Astrocyte of the cerebellum (primary cell): ENCODE results near the gene ATG2A.

Experiments used
- DNase-seq: peaks from one replicate; pipeline ENCODE4 v3.0.0-alpha.2; 2011; ENCODE audit warnings: low read depth
- H3K4me3 ChIP-seq: 2 replicates; pipeline ENCODE4 v1.5.1; 2011; ENCODE audit warnings: mild to moderate bottlenecking, low read depth, low read length, moderate library complexity
- CTCF ChIP-seq: IDR thresholded peaks from 2 replicates; pipeline ENCODE4 v1.5.1; 2012; ENCODE audit warnings: low read length, low read depth, moderate library complexity, mild to moderate bottlenecking; ENCODE audit errors: missing control alignments
- in situ Hi-C: cut with HindIII; loops from 2 replicates; pipeline ENCODE4 v1.10.0; 2017; ENCODE audit warnings: low sequenced_read_pairs

Gene ATG2A

DNA sequence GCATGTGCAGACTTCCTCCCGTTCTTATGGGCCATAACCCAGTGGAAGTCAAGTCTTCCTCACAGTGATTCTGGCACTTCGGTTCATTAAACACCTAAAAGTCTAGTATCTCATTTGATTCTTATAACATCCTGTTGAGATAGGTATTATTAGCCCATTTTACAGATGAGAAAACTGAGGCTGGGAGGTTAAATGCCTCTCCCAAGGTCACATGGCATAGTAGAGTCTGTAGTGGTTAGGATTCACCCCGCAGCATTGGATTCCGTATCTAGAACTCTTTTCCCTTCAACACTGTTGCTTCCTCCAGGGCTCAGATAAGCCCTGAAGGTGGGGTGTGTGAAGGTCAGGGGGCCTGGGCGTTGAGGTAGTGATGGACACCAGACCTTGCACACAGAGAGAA lies 15.3 kb upstream of the ATG2A start:
- no peak overlapping the region for H3K4me3 ChIP-seq
- no peak for DNase-seq
- in situ Hi-C loops: loop anchor here (5.0 kb wide), 1 partner anchor 40 kb away; no protein-coding TSS in a partner anchor
- TF ChIP-seq CTCF: no peak

- no peak for TF ChIP-seq CTCF
- no peak for DNase-seq
- H3K4me3 ChIP-seq: no peak overlapping the region
- in situ Hi-C loops: loop anchor here (5.0 kb wide), 1 partner anchor 39 kb away; no protein-coding TSS in a partner anchor
Observed at GRCh38 chr11:64931290-64931689, 14.3 kb upstream of the ATG2A start.

GRCh38 chr11:64930340-64930739 lies 13.3 kb upstream of the ATG2A start:
- in situ Hi-C loops: loop anchor here (5.0 kb wide), 1 partner anchor 38 kb away; no protein-coding TSS in a partner anchor

GRCh38 chr11:64929625-64930024 lies 12.6 kb upstream of the ATG2A start:
- DNase-seq: no peak
- in situ Hi-C loops: loop anchor here (5.0 kb wide), 1 partner anchor 37 kb away; no protein-coding TSS in a partner anchor
- no peak for TF ChIP-seq CTCF
- H3K4me3 ChIP-seq: no peak overlapping the region

More at GRCh38 chr11:64930340-64930739, 13.3 kb upstream of the ATG2A start:
- no peak for TF ChIP-seq CTCF
- DNase-seq: no peak
- H3K4me3 ChIP-seq: no peak overlapping the region

- no peak for TF ChIP-seq CTCF
- in situ Hi-C loops: no loop called here
- no peak for DNase-seq
- H3K4me3 ChIP-seq: no peak overlapping the region
Observed at GRCh38 chr11:64928957-64929356, 11.9 kb upstream of the ATG2A start.

DNA sequence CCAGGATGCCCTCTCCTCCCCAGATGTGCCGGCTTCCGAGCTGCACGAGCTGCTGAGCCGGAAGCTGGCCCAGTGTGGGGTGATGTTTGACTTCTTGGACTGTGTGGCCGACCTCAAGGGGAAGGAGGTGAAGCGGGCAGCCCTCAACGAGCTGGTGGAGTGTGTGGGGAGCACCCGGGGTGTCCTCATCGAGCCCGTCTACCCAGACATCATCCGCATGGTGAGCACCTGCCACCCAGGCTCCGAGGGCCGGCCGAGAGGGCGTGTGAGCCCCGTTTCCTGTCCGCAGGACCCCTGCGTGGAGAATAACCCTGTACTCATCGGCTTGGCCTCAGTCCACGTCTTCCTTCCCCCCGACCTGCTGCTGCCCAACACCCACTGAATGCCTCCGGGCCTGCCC lies 9.7 kb upstream of the ATG2A start:
- in situ Hi-C loops: no loop called here
- TF ChIP-seq CTCF: no peak
- no peak overlapping the region for H3K4me3 ChIP-seq
- DNase-seq: no peak
